GM18526 (cell line): ENCODE measurements around the gene ZDHHC6.

Experiments
- POLR2A ChIP-seq: IDR thresholded peaks from 3 replicates; pipeline ENCODE4 v1.6.1; 2011; ENCODE audit not compliant: insufficient read length; ENCODE audit errors: extremely low read depth

ZDHHC6 gene

DNA sequence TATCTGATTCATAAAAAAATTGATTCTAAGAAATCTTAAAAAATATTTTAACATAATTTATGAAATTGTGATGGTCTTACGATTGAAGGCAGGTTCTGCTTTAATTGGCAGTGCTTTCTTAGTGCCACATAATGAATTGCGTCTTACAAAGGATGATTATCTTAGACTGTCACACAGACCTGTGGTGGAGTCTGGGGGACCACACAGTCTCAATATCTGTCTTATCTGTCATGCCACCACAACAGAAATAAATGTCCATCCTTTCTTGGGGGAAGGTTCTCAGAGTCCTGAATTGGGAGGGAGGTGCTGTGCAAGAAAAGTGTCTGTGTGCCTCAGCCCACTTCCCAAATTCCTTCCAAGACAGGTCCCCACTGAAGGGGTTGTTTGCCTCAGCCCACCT is 34.0 kb downstream of the ZDHHC6 start:
- TF ChIP-seq POLR2A, result no peak

DNA sequence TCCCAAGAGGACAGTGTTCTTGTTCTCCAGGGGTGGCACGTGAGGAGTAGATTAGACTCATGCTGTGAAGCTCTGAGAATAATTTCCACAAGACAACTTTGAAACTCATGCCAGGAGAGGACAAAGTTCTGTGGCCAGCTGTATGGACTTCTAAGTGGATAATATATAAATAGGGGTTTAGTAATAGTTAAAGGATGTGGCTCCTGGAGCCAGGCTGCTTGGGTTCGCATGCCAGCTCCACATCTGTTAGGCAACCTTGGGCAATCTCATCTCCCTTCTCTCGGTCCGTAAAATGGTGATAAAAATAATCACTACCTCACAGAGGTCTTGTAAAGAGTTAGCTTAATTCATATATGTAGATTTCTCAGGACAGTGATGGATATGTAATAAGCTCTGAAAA is 37.0 kb downstream of the ZDHHC6 start:
- no peak for TF ChIP-seq POLR2A

DNA sequence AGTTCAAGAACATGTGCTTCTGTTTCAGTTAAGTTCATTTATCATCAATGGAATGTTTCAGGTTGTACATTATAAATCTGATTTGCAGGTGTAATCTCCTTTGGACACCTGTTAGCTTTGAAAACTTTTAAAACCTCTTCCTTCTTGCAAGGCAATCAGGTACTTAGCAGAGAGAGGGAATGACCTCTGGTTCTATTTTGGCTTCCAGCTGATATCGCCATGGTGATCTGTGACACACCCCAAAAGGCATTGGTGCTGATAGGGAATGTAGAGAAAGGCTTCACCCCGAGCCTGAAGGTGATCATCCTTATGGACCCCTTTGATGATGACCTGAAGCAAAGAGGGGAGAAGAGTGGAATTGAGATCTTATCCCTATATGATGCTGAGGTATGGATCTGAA is 37.4 kb downstream of the ZDHHC6 start:
- no peak for TF ChIP-seq POLR2A

DNA sequence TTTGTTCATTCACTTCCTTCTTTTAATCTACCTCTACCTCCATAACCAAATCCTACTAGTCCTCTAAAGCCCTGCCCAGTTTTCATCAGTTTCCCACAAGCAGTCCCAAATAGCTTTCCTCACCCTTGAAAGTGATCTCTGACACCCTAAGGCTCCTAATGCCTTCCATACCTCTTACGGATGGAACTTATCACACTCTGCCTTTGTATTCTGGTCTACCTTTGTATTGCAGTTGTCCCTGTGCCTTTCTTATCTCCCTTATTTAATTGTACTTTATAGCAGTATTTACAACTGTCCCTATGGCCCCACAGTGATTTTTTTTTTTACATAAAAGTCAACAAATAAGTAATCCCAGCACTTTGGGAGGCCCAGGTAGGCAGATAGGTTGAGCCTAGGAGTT is 39.0 kb downstream of the ZDHHC6 start:
- TF ChIP-seq POLR2A, result no peak

DNA sequence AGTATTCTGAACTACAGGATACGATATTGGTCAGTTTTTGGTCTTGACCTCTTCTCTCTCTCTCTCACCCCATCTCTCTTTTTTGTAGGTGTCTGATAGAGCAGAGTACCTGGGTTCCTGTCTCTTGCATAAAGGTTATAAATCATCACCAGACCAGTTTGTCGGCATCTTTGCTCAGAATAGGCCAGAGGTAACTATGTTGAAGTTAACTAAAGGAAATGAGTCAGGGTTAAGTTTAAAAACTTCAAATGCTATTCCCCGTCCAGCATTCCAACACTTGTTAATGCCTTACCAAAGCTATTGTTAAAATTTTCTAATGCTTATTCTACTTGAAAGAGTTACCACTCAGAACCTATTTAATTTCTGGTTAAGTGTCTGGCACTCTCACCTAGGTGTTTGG is 42.1 kb downstream of the ZDHHC6 start:
- no peak for TF ChIP-seq POLR2A

DNA sequence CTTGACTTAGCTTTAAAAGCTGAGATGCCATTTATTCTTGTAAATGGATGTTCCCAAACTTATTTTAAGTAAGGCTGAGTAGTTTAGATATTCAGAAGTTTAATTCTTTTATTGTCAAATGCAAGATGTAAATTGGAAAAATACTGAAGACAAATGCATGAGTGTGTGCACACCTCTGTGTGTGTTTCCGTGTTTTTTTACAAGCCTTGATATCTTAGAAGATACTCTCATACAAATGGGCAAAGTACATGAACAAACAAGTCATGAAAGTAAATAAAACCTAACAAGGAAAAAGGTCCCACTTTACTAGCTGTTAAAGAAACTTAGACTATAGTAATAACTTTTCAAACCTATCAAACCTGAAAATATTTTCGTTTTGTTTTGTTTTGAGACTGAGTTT is 43.8 kb downstream of the ZDHHC6 start:
- no peak for TF ChIP-seq POLR2A

DNA sequence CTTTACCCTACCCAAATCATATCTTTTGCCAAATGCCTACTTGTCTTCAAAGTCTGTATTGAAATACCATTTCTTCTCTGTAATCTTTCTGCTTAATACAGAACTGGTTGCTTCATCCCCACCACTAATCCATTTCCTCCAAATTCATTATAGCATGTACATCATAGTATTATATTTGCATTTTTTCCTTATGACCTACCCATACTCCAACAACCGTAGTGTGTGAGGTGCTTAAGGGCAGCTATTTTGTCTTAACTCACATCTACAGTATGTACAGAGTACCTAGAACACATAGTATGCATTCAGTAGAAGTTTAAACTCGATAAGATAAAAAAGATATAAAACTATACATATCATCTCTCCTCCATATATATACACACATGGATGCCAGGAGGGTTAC is 49.1 kb downstream of the ZDHHC6 start:
- no peak for TF ChIP-seq POLR2A

DNA sequence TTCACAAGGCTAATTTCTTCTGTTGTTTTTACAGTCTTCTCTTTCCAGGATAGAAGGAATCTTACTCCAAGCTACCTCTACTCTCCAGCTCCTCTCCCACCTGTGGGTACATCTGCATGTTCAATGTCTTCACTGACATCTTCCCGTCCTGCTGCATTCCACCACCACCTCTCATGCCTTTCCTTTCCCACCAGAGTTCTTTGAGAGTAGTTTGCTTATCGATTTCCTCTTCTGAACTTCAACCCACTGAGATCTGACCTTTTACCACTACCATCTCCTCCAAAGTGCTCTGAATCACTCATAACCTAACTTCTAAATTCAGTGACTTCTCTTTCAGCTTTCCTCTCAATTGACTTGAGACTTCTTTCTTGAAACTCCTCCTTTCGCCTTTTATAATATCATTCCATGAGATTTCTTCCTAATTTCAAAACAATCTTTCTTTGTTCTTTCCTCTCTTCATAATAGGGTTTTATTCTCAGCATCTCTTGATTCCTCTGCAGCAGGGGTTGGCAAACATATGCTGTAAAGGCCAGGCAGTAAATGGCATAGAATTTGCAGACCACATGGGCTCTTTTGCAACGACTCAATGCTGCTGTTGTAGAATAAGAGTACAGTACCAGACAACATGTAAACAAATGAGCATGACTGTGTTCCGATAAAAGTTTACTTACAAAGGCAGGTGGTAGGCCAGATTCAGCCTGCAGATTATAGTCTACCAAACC is 50.7 kb downstream of the ZDHHC6 start:
- TF ChIP-seq POLR2A, result no peak

DNA sequence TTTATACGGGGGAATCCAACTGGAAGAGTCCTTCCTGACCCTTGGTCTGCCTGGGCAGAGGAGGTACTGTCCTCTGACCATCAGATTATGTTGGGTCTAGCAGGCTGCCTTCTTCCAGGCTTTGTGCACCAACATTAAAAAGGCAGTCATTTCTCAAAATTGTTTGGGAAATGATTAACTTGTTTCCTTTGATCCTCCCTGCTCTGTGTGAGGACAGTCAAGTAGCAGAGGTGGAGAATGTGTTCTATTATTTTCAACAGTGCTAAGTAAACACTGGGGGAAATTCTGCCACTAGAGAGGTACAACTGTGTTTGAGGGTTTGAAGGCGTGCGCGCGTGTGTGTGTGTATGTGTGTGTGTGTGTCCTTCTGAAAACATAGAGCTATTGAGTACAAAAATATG is 52.2 kb downstream of the ZDHHC6 start:
- no peak for TF ChIP-seq POLR2A

DNA sequence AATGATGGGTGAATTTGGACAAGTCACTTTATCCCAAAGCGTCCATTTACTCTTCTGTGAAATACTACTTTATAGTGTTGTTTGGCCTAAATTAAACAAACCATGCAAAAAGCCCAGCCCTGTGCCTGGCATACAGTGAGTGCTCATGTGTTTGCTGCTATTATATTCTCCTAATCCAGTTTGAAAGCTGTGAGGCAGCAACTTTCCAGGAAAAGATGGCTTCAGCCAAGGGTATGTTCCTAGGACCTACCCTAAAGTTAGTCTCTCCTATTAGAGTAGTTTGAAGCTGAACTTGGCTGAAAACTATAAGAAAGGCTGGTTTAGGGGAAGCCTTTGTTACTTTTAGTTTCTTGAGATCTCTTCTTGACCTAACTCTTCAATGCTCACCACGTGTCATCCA is 52.9 kb downstream of the ZDHHC6 start:
- no peak for TF ChIP-seq POLR2A

DNA sequence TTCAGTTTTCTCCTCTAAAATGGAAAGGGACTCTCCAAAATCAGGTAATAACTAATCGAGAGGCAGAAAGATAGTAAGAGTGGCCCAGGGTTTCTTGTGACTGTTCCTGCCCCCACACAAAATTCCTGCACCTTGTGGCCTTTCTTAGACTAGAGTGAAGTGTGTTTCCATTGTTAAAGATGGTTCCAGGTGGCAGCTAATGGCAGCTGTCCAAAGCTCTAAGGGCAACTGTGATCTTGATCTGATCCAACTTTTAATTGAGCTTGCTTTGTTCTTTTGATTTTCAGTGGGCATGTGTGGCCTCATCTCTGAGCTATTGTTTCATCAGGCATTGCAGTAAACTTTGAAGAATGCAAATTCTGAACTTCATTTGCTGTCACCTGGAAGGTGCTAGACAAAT is 53.4 kb downstream of the ZDHHC6 start:
- no peak for TF ChIP-seq POLR2A

DNA sequence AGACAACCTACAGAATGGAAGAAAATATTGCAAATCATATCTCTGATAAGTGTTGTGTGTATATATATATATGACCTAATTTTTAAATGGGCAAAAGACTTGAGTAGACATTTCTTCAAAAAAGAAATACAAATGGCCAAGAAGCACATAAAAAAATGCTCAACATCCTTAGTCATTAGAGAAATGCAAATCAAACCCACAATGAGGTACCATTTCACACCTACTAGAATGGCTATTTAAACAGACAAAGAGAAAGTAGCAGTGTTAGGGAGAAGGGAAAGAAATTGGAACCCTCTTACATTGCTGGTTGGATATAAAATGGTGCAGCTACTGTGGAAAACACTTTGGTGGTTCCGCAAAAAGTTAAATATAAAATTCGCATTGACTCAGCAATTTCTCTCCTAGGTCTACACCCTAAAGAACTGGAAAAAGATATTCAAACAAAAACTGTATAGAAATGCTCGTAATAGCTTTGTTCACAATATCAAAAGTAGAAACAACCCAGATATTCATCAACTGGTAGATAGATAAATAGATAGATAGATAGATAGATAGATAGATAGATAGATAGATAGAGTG is 56.5 kb downstream of the ZDHHC6 start:
- no peak for TF ChIP-seq POLR2A

DNA sequence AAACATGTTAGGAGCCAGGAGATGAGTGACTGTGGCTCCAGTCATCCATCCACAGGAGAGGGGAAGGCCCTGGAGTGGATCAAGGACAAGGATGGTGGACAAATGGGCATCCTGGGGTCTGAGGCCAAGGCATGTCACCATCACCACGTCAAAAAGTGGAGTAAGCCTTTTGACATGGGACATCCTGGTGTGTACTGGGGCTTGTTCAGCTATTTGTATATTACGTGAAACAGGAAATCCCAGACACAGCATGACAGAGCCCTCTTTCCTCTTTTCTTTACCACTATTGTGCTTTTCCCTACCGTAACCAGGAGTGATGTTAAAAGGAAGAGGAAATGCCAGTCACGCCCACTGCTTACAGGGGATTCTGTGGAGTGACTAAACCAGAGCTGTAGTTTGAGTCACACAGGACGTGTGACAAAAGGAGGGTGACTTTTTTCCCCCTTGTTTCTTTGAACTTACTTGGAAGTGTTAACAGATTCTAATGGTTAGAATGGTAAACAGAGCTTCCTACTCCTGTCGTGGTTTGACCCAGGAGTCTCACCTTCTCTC is 57.4 kb downstream of the ZDHHC6 start:
- no peak for TF ChIP-seq POLR2A

DNA sequence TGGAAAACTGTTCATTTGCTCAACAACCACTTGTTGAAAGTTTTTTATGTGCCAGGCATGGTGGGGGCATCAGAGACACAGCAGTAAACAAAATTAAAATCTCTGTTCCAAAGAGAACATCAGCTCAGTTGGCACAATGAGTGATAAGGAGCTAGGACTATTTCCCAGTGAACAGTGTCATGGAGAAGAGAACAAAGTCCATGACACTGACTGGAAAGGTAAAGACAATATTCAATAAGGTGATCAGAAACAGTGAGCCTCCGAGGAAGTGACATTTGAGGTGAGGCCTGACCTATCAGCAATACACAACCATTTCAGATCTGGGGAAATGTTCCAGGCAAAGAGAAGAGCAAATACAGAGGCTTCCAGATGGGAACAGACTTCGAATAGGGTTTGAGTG is 58.2 kb downstream of the ZDHHC6 start:
- TF ChIP-seq POLR2A, result no peak

DNA sequence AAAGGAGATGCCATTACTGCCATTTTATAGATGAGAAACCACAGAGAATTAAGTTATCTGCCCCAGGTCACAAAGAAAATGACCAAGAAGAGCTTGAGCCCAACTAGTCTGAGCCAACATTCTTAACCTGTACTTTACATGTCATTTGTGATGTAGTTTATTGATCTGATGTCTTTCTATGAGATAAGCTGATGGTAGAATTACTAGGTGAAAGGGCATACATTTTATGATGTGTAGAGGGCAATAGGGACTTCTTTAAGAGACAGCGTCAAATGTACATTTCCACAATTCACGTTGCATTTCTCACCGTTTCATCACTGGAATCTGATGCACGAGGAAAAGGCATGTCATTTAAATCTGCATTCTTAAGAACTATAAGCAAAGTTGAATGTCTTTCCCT is 61.5 kb downstream of the ZDHHC6 start:
- TF ChIP-seq POLR2A, result no peak

DNA sequence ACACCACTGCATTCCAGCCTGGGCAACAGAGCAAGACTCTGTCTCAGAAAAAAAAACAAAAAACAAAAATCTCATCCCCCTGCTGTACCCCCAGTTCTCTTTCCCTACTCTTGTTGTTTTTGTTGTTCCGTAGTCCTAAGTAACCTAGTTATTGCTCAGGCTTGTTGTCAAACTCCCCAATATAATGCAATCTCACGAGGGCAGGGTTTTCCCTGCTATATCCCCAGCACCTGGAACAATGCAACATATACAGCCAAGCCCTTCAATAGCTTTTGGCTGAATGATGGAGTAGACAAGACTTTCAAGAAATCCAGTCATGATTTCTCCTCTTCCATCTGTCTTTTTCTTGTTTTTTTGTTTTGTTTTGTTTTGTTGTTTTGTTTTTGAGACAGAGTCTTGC is 62.6 kb downstream of the ZDHHC6 start:
- no peak for TF ChIP-seq POLR2A

DNA sequence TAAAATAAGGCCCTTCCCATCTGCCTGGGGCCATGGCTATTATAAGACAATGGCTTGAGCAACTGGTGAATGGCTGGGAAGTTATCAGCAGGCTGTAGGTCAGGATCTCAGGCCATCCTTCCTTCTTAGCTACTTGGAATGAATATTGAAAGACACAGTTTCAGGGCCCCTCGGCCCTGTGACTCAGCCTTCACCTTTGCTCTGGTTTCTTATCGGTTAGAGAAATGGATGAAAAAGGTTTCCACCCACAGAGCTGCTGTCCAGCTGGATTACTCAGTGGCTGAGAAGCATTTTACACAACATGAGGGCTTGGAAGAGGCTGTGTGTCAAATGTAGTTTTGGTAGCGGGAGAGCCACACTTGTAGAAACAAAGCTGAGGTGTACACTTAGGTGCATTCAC is 63.4 kb downstream of the ZDHHC6 start:
- TF ChIP-seq POLR2A, result no peak
